Hepatocyte (in vitro differentiated cells): ENCODE measurements around the gene WDR6. TPM values are rescaled to one million over a fixed set of nuclear protein-coding genes. Genes with fewer than 3 reads are reported as not detected.

Experiments used
- DNase-seq: peaks from one replicate; pipeline ENCODE4 v3.0.0-alpha.2; 2016; ENCODE audit warnings: low spot score
- H2AFZ ChIP-seq: fragments of 200-600 bp; sonication (generic); 2 replicates; pipeline ENCODE4 v1.6.0; 2016; ENCODE audit warnings: antibody characterized with exemption, mild to moderate bottlenecking
- H3K27ac ChIP-seq: fragments of 200-600 bp; sonication (generic); 2 replicates; pipeline ENCODE4 v1.5.1; 2016; ENCODE audit warnings: mild to moderate bottlenecking
- H3K27me3 ChIP-seq: fragments of 200-600 bp; sonication (generic); 2 replicates; pipeline ENCODE4 v1.6.1; 2016
- H3K36me3 ChIP-seq: fragments of 200-600 bp; sonication (generic); replicated peaks from 2 replicates; pipeline ENCODE4 v1.5.1; 2016; ENCODE audit warnings: low read depth; ENCODE audit not compliant: insufficient read depth
- H3K4me1 ChIP-seq: fragments of 200-600 bp; sonication (generic); 2 replicates; pipeline ENCODE4 v1.5.1; 2016; ENCODE audit warnings: mild to moderate bottlenecking, moderate library complexity; ENCODE audit not compliant: insufficient read depth
- H3K4me2 ChIP-seq: fragments of 200-600 bp; sonication (generic); 2 replicates; pipeline ENCODE4 v1.6.0; 2016
- H3K4me3 ChIP-seq: fragments of 200-600 bp; sonication (generic); 2 replicates; pipeline ENCODE4 v1.5.1; 2016; ENCODE audit warnings: mild to moderate bottlenecking
- H3K79me2 ChIP-seq: fragments of 200-600 bp; sonication (generic); 2 replicates; pipeline ENCODE4 v1.6.0; 2017; ENCODE audit warnings: mild to moderate bottlenecking
- H3K9me2 ChIP-seq: fragments of 200-600 bp; sonication (generic); replicated peaks from 2 replicates; pipeline ENCODE4 v1.6.0; 2017; ENCODE audit warnings: mild to moderate bottlenecking; ENCODE audit not compliant: insufficient read depth
- H3K9me3 ChIP-seq: fragments of 200-600 bp; sonication (generic); 2 replicates; pipeline ENCODE4 v1.5.1; 2016; ENCODE audit warnings: low read depth, mild to moderate bottlenecking
- H4K20me1 ChIP-seq: fragments of 200-600 bp; sonication (generic); 2 replicates; pipeline ENCODE4 v1.6.0; 2016; ENCODE audit warnings: mild to moderate bottlenecking; ENCODE audit not compliant: insufficient read depth, poor library complexity, severe bottlenecking
- EZH2 ChIP-seq: fragments of 200-600 bp; sonication (generic); IDR thresholded peaks from 2 replicates; pipeline ENCODE4 v1.6.1; 2016; ENCODE audit warnings: antibody characterized with exemption, mild to moderate bottlenecking, borderline replicate concordance
- EZH2phosphoT487 ChIP-seq: fragments of 200-600 bp; sonication (generic); IDR thresholded peaks from one replicate; pipeline ENCODE4 v1.6.1; 2018; ENCODE audit warnings: antibody characterized with exemption, mild to moderate bottlenecking, low read depth, moderate library complexity; ENCODE audit not compliant: unreplicated experiment, severe bottlenecking
- WGBS: methylation state at CpG from one replicate; pipeline ENCODE4 v1.1.6; 2016; ENCODE audit warnings: low lambda C conversion rate; ENCODE audit errors: missing lambda C conversion rate; 5-methylcytosine and 5-hydroxymethylcytosine counted together
- polyA plus RNA-seq: library from polyadenylated mRNA; unstranded; fragments of >200 nt; fragmentation: Nextera tagmentation; extraction: Ambion mirVana; gene quantifications from 2 replicates; pipeline ENCODE4 v1.2.1, GENCODE V29; 2016
- total RNA-seq: library from RNA; depleted of rRNA; stranded (reverse); fragments of >200 nt; gene quantifications from 2 replicates; pipeline ENCODE4 v1.2.3, GENCODE V29; 2014
- TF ChIP-seq, protein P1 (sequence below): fragments of 200-600 bp; sonication (generic); IDR thresholded peaks from 2 replicates; pipeline ENCODE4 v1.5.1; 2016; ENCODE audit warnings: antibody characterized with exemption, mild to moderate bottlenecking; ENCODE audit not compliant: poor library complexity

Gene WDR6
- total and polyA plus RNA-seq, 2 experiments from 2014 or later, result 157 to 190 TPM

DNA sequence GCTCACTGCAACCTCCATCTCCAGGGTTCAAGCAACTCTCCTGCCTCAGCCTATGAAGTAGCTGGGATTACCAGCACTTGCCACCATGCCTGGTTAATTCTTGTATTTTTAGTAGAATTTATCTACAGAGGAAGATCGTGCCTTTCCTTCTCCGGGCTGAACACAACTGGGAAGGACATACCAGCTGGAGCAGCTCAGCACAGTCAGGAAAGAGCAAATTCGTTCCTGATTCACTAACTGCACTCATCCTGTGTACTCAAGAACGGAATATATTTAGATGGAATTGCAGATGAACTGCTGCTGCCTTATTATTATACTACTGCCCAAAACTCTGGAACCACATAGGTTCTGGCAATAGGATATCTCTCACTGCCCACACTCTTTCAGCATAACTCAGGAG, 44.3 kb upstream of the WDR6 start:
- no peak overlapping the region for H3K4me2 ChIP-seq
- H3K79me2 ChIP-seq, result peaks cover 10% of the 10 kb centered on the region
- no peaks in the 10 kb centered on the region for H3K27me3 ChIP-seq
- H3K9me2 ChIP-seq, result no peaks in the 10 kb centered on the region
- WGBS, result 87% methylated on average over 4 of the region's 4 CpGs
- H3K27ac ChIP-seq, result no peak overlapping the region
- H3K36me3 ChIP-seq, result no peaks in the 10 kb centered on the region
- no peaks in the 10 kb centered on the region for H4K20me1 ChIP-seq
- H2AFZ ChIP-seq, result no peak overlapping the region
- H3K4me1 ChIP-seq, result no peaks in the 10 kb centered on the region
- no peak overlapping the region for H3K4me3 ChIP-seq
- DNase-seq, result no peak
- no peaks in the 10 kb centered on the region for H3K9me3 ChIP-seq
- TF ChIP-seq, protein P1, sequence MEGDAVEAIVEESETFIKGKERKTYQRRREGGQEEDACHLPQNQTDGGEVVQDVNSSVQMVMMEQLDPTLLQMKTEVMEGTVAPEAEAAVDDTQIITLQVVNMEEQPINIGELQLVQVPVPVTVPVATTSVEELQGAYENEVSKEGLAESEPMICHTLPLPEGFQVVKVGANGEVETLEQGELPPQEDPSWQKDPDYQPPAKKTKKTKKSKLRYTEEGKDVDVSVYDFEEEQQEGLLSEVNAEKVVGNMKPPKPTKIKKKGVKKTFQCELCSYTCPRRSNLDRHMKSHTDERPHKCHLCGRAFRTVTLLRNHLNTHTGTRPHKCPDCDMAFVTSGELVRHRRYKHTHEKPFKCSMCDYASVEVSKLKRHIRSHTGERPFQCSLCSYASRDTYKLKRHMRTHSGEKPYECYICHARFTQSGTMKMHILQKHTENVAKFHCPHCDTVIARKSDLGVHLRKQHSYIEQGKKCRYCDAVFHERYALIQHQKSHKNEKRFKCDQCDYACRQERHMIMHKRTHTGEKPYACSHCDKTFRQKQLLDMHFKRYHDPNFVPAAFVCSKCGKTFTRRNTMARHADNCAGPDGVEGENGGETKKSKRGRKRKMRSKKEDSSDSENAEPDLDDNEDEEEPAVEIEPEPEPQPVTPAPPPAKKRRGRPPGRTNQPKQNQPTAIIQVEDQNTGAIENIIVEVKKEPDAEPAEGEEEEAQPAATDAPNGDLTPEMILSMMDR, result no peak

DNA sequence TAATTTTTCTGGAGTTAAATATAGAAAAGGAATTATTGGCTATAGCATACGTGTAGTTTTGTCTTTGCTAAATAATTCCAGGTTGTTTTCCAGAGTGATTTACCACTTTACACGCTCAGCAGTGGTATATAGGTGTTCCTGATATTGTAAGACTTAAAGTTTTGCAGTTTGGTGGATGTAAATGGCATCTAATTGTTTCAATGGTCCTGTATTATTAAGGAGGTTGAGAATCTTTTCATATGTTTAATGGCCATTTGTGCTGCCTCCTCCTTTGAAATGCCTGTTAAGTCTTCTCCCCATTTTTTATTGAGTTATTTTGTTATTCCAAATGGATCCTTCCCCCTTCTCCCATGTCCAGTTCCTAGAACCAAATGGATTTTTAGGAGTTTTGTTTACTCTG, 43.6 kb upstream of the WDR6 start:
- no peaks in the 10 kb centered on the region for H3K27me3 ChIP-seq
- peaks cover 4% of the 10 kb centered on the region for H3K79me2 ChIP-seq
- 87% methylated on average over 2 of the region's 2 CpGs for WGBS
- H3K4me2 ChIP-seq, result no peak overlapping the region
- no peaks in the 10 kb centered on the region for H3K36me3 ChIP-seq
- no peaks in the 10 kb centered on the region for H3K4me1 ChIP-seq
- no peak overlapping the region for H3K4me3 ChIP-seq
- TF ChIP-seq EZH2phosphoT487, result no peak
- no peak overlapping the region for H3K27ac ChIP-seq
- DNase-seq, result no peak
- H3K9me3 ChIP-seq, result no peaks in the 10 kb centered on the region
- no peak overlapping the region for H2AFZ ChIP-seq
- no peaks in the 10 kb centered on the region for H4K20me1 ChIP-seq
- H3K9me2 ChIP-seq, result no peaks in the 10 kb centered on the region

DNA sequence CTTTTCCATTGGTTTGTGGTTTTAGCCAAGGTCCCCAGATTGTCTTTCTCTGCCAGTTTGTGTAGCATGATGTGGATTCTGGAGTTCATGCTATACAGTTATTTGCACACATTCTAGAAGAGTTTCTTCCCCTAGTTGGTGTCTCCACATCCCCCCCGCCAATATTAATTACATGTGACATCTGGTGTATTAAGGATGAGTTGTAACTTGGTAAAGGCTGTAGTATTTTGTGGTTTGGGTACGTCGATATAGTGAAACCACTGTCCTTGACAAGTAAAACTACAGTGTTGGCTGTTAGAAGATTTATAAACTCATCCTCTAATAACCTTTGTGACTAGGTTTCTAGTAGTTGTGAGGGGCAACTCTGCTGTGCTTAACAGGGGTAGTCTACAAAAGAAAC, 40.8 kb upstream of the WDR6 start:
- TF ChIP-seq EZH2 (no peak), EZH2phosphoT487 (no peak)
- TF ChIP-seq, protein P1, result no peak
- Histone ChIP-seq H3K27me3 (no peaks in the 10 kb centered on the region), H3K4me1 (no peaks in the 10 kb centered on the region), H3K4me3 (no peak overlapping the region), H3K9me2 (no peaks in the 10 kb centered on the region), H4K20me1 (no peaks in the 10 kb centered on the region), H3K27ac (no peak overlapping the region), H3K9me3 (no peaks in the 10 kb centered on the region), H2AFZ (no peak overlapping the region), H3K36me3 (no peaks in the 10 kb centered on the region), H3K79me2 (no peaks in the 10 kb centered on the region), H3K4me2 (no peak overlapping the region)
- 95% methylated on average over 3 of the region's 3 CpGs for WGBS
- DNase-seq, result no peak

DNA sequence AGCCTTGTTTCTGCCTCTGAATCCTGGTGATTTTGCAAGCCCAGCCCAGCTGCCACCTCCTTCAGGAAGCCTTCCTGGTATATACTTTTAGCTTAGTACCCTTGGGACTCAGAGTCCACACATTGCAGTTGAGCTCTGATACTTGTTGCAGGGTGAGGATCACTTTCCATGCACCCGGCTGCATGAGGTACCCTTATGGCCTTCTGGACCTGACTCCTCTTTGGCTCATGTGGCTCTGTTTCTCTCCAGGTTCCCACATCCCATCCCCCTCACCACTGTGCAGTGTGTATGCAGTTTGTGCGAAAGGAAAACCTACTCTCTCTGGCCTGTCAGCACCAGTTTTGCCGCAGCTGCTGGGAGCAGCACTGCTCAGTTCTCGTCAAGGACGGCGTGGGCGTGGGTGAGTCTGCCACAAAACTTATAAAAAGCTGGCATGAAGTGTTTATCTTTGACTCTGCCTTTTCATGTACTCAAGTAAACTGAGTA, 40.3 kb upstream of the WDR6 start:
- Histone ChIP-seq H3K79me2 (no peaks in the 10 kb centered on the region), H3K4me3 (no peak overlapping the region), H3K27me3 (no peaks in the 10 kb centered on the region), H3K9me2 (no peaks in the 10 kb centered on the region), H3K4me1 (no peaks in the 10 kb centered on the region), H2AFZ (no peak overlapping the region), H3K27ac (no peak overlapping the region), H3K36me3 (no peaks in the 10 kb centered on the region), H4K20me1 (no peaks in the 10 kb centered on the region), H3K9me3 (no peaks in the 10 kb centered on the region), H3K4me2 (no peak overlapping the region)
- TF ChIP-seq EZH2phosphoT487, result no peak
- no peak for TF ChIP-seq EZH2
- TF ChIP-seq, protein P1, result no peak
- 97% methylated on average over 7 of the region's 7 CpGs for WGBS
- no peak for DNase-seq
